Measurements from ENCODE around the gene LMO1. TPM values are rescaled to one million over a fixed set of nuclear protein-coding genes. Genes with fewer than 3 reads are reported as not detected.

The LMO1 gene
- total RNA-seq, 2 experiments from 2014 or later = not detected

GRCh38 chr11:8269636-8270035 is 6.0 kb upstream of the LMO1 start:
- Histone ChIP-seq H3K4me1 (ENCODE audit: insufficient read depth, low read length) (peaks cover 9% of the 10 kb centered on the region), H3K27ac (ENCODE audit: low read depth in 1 of 2, low read length in 2 of 2) (no peak overlapping the region), H3K27me3 (ENCODE audit: control insufficient read depth in 1 of 2, insufficient read depth in 2 of 2, low read length in 2 of 2) (peaks cover 45 to 77% of the 10 kb centered on the region in 2 experiments), H3K4me3 (ENCODE audit: low read length) (no peak overlapping the region), H3K36me3 (ENCODE audit: insufficient read depth, low read length) (no peaks in the 10 kb centered on the region), H3K9me3 (ENCODE audit: control insufficient read depth in 1 of 2, insufficient read depth in 1 of 2, low read length in 2 of 2) (no peaks in the 10 kb centered on the region)
- intact Hi-C loops (cut with DNase I, micrococcal nuclease) = no loop called here
- POLR2A ChIA-PET = no interaction called here
- Mint-ChIP-seq H3K27ac (no peak overlapping the region), H3K4me1 (ENCODE audit: low read depth) (no peaks in the 10 kb centered on the region), H3K27me3 (peaks cover 68% of the 10 kb centered on the region), H3K36me3 (ENCODE audit: low read depth) (no peaks in the 10 kb centered on the region), H3K9me3 (no peaks in the 10 kb centered on the region), H3K4me3 (peak overlapping the region; percentile 58)
- TF ChIP-seq CTCF (IDR thresholded peaks at IDR 0.05) = no peak
- CTCF ChIA-PET = no interaction called here
- ATAC-seq (ENCODE audit: poor library complexity) (no peak), DNase-seq (no peak)

GRCh38 chr11:8268530-8269400 is 5.1 kb upstream of the LMO1 start:
- no peak for ATAC-seq (ENCODE audit: poor library complexity)

GRCh38 chr11:8267831-8268529 is 4.3 kb upstream of the LMO1 start:
- no peak overlapping the region for H3K27ac Mint-ChIP-seq
- no peak for TF ChIP-seq CTCF (IDR thresholded peaks at IDR 0.05)
- ATAC-seq (ENCODE audit: poor library complexity) (peak; percentile 52), DNase-seq (peak in 6 of 14 experiments; percentile 10 to 42 (median 22))
- Histone ChIP-seq H3K36me3 (ENCODE audit: insufficient read depth, low read length) (no peaks in the 10 kb centered on the region), H3K9me3 (ENCODE audit: control insufficient read depth in 1 of 2, insufficient read depth in 1 of 2, low read length in 2 of 2) (no peaks in the 10 kb centered on the region), H3K4me1 (ENCODE audit: insufficient read depth, low read length) (peaks cover 19% of the 10 kb centered on the region), H3K27me3 (ENCODE audit: control insufficient read depth in 1 of 2, insufficient read depth in 2 of 2, low read length in 2 of 2) (peaks cover 50 to 86% of the 10 kb centered on the region in 2 experiments), H3K27ac (ENCODE audit: low read depth in 1 of 2, low read length in 2 of 2) (no peak overlapping the region), H3K4me3 (ENCODE audit: low read length) (peak overlapping the region; percentile 40)
- H3K4me1 Mint-ChIP-seq (ENCODE audit: low read depth) = peaks cover 11% of the 10 kb centered on the region
- H3K27me3 Mint-ChIP-seq = peaks cover 77% of the 10 kb centered on the region
- CTCF ChIA-PET = no interaction called here
- H3K36me3 Mint-ChIP-seq (ENCODE audit: low read depth) = no peaks in the 10 kb centered on the region
- no peaks in the 10 kb centered on the region for H3K9me3 Mint-ChIP-seq
- peak overlapping the region; percentile 34 for H3K4me3 Mint-ChIP-seq
- intact Hi-C loops (cut with DNase I, micrococcal nuclease) = no loop called here
- POLR2A ChIA-PET = no interaction called here

More at GRCh38 chr11:8268530-8269400, 5.1 kb upstream of the LMO1 start:
- intact Hi-C loops (cut with DNase I, micrococcal nuclease) = no loop called here
- ChIA-PET POLR2A (no interaction called here), CTCF (no interaction called here)
- TF ChIP-seq CTCF (IDR thresholded peaks at IDR 0.05) = no peak
- Histone ChIP-seq H3K27ac (ENCODE audit: low read depth in 1 of 2, low read length in 2 of 2) (no peak overlapping the region), H3K9me3 (ENCODE audit: control insufficient read depth in 1 of 2, insufficient read depth in 1 of 2, low read length in 2 of 2) (no peaks in the 10 kb centered on the region), H3K4me1 (ENCODE audit: insufficient read depth, low read length) (peaks cover 13% of the 10 kb centered on the region), H3K36me3 (ENCODE audit: insufficient read depth, low read length) (no peaks in the 10 kb centered on the region), H3K4me3 (ENCODE audit: low read length) (no peak overlapping the region), H3K27me3 (ENCODE audit: control insufficient read depth in 1 of 2, insufficient read depth in 2 of 2, low read length in 2 of 2) (peaks cover 47 to 84% of the 10 kb centered on the region in 2 experiments)
- peak in 1 of 14 experiments; percentile 19 for DNase-seq
- H3K9me3 Mint-ChIP-seq = no peaks in the 10 kb centered on the region
- no peaks in the 10 kb centered on the region for H3K36me3 Mint-ChIP-seq (ENCODE audit: low read depth)
- H3K27me3 Mint-ChIP-seq = peaks cover 71% of the 10 kb centered on the region
- no peak overlapping the region for H3K27ac Mint-ChIP-seq
- H3K4me1 Mint-ChIP-seq (ENCODE audit: low read depth) = peaks cover 6% of the 10 kb centered on the region
- peak overlapping the region; percentile 30 for H3K4me3 Mint-ChIP-seq
